Measurements from ENCODE around the gene GLIS1.

The GLIS1 gene

GRCh38 chr1:53678938-53679825 lies 59.8 kb downstream of the GLIS1 start:
- no peak for DNase-seq (ENCODE audit: low read depth)

GRCh38 chr1:53678507-53678906 lies 60.5 kb downstream of the GLIS1 start:
- no peak for DNase-seq (ENCODE audit: low read depth)

GRCh38 chr1:53678046-53678445 lies 60.9 kb downstream of the GLIS1 start:
- no peak for DNase-seq (ENCODE audit: low read depth)

GRCh38 chr1:53677486-53677885 lies 61.5 kb downstream of the GLIS1 start:
- no peak for DNase-seq (ENCODE audit: low read depth)

- no peak for DNase-seq (ENCODE audit: low read depth)
Observed at GRCh38 chr1:53672785-53673184, 66.2 kb downstream of the GLIS1 start.

GRCh38 chr1:53672243-53672642 lies 66.7 kb downstream of the GLIS1 start:
- DNase-seq (ENCODE audit: low read depth) = no peak

GRCh38 chr1:53669621-53670191 lies 69.3 kb downstream of the GLIS1 start:
- DNase-seq (ENCODE audit: low read depth) = no peak

- DNase-seq (ENCODE audit: low read depth) = no peak
Observed at GRCh38 chr1:53666566-53666965, 72.4 kb downstream of the GLIS1 start.

GRCh38 chr1:53665996-53666395 lies 73.0 kb downstream of the GLIS1 start:
- DNase-seq (ENCODE audit: low read depth) = no peak

- DNase-seq (ENCODE audit: low read depth) = no peak
Observed at GRCh38 chr1:53663529-53664300, 75.2 kb downstream of the GLIS1 start.

- DNase-seq (ENCODE audit: low read depth) = no peak
Observed at GRCh38 chr1:53662951-53663350, 76.0 kb downstream of the GLIS1 start.

- DNase-seq (ENCODE audit: low read depth) = no peak
Observed at GRCh38 chr1:53662169-53662568, 76.8 kb downstream of the GLIS1 start.

- DNase-seq (ENCODE audit: low read depth) = no peak
Observed at GRCh38 chr1:53661496-53661895, 77.5 kb downstream of the GLIS1 start.

- no peak for DNase-seq (ENCODE audit: low read depth)
Observed at GRCh38 chr1:53660666-53661065, 78.3 kb downstream of the GLIS1 start.

- DNase-seq (ENCODE audit: low read depth) = no peak
Observed at GRCh38 chr1:53659436-53659835, 79.5 kb downstream of the GLIS1 start.

- no peak for DNase-seq (ENCODE audit: low read depth)
Observed at GRCh38 chr1:53658489-53659230, 80.3 kb downstream of the GLIS1 start.

- no peak for DNase-seq (ENCODE audit: low read depth)
Observed at GRCh38 chr1:53657891-53658396, 81.0 kb downstream of the GLIS1 start.

GRCh38 chr1:53657531-53657805 lies 81.5 kb downstream of the GLIS1 start:
- no peak for DNase-seq (ENCODE audit: low read depth)

GRCh38 chr1:53656747-53657530 lies 82.0 kb downstream of the GLIS1 start:
- DNase-seq (ENCODE audit: low read depth) = no peak

GRCh38 chr1:53655931-53656746 lies 82.8 kb downstream of the GLIS1 start:
- no peak for DNase-seq (ENCODE audit: low read depth)
